GM18505 (cell line): ENCODE results near the gene PCDHGA5.
A peak's percentile ranks its signal among the peaks of the same experiment; 100 is the strongest.
"Not testable (repeated sequence)": the region's sequence is repeated elsewhere in the genome, so short reads cannot be mapped to it uniquely, and the experiment has no call there.

ENCODE experiments used
- ATAC-seq: cut with Tn5 transposase; IDR thresholded peaks from one replicate; pipeline ENCODE4 v1.9.1; 2021; ENCODE audit not compliant: unreplicated experiment
- POLR2A ChIP-seq: IDR thresholded peaks from 4 replicates; pipeline ENCODE4 v1.6.1; 2011; ENCODE audit warnings: borderline replicate concordance; ENCODE audit not compliant: insufficient read depth, insufficient read length; ENCODE audit errors: extremely low read depth

The PCDHGA5 gene

GRCh38 chr5:141362719-141363118 is 1.2 kb upstream of the PCDHGA5 start:
- no peak for ATAC-seq
- no peak for TF ChIP-seq POLR2A

GRCh38 chr5:141366016-141366896 is 2.3 kb downstream of the PCDHGA5 start:
- TF ChIP-seq POLR2A = no peak
- no peak for ATAC-seq

GRCh38 chr5:141369994-141370848 is 6.3 kb downstream of the PCDHGA5 start, which contains the start of gene PCDHGB3:
PCDHGB3 (plus strand) TSS chr5:141370242; CDS start chr5:141370395, 153 bp downstream.
- peak; percentile 62 for ATAC-seq
- no peak for TF ChIP-seq POLR2A

- TF ChIP-seq POLR2A = no peak
- no peak for ATAC-seq
Measured at GRCh38 chr5:141371572-141372475, 7.9 kb downstream of the PCDHGA5 start.

GRCh38 chr5:141373673-141374317 is 9.8 kb downstream of the PCDHGA5 start, which contains the start of gene PCDHGA6:
PCDHGA6 (plus strand) TSS chr5:141373891; CDS start chr5:141374084, 193 bp downstream.
- ATAC-seq = no peak

GRCh38 chr5:141374627-141375026 is 10.7 kb downstream of the PCDHGA5 start:
- no peak for ATAC-seq
- no peak for TF ChIP-seq POLR2A

More at GRCh38 chr5:141373673-141374317, 9.8 kb downstream of the PCDHGA5 start, which contains the start of gene PCDHGA6:
- no peak for TF ChIP-seq POLR2A

GRCh38 chr5:141375444-141376155 is 11.6 kb downstream of the PCDHGA5 start:
- ATAC-seq = not testable (repeated sequence)

- no peak for ATAC-seq
- TF ChIP-seq POLR2A = no peak
Measured at GRCh38 chr5:141382469-141383294, 18.7 kb downstream of the PCDHGA5 start, which contains the start of gene PCDHGA7. PCDHGA7 (plus strand) TSS chr5:141382742; CDS start chr5:141382900, 158 bp downstream.

GRCh38 chr5:141383345-141383744 is 19.4 kb downstream of the PCDHGA5 start:
- TF ChIP-seq POLR2A = no peak
- ATAC-seq = no peak

GRCh38 chr5:141384471-141385267 is 20.7 kb downstream of the PCDHGA5 start:
- ATAC-seq = no peak

GRCh38 chr5:141387557-141388311 is 23.8 kb downstream of the PCDHGA5 start, which contains the start of gene PCDHGB4:
PCDHGB4 (plus strand) TSS chr5:141387698; CDS start chr5:141387885, 187 bp downstream.
- ATAC-seq = not testable (repeated sequence)

More at GRCh38 chr5:141384471-141385267, 20.7 kb downstream of the PCDHGA5 start:
- no peak for TF ChIP-seq POLR2A
